Uterus (tissue), 4 donors: ENCODE data around the gene KRT75. TPM values are rescaled to one million over a fixed set of nuclear protein-coding genes. Genes with fewer than 3 reads are reported as not detected.

Source experiments
- DNase-seq, 2 donors: peaks; one replicate each; pipeline ENCODE4 v3.0.0-alpha.2; 2019 to 2020
- H3K27ac ChIP-seq, 2 donors: fragments of 200-600 bp; sonication (generic); 1 replicate in 1 of 2; 2 replicates in 1 of 2; pipeline ENCODE4 v1.5.1; 2016 to 2018
- H3K27me3 ChIP-seq, 2 donors: fragments of 200-600 bp; sonication (generic); one replicate each; pipeline ENCODE4 v1.5.1; 2018 to 2019; ENCODE audit warnings: control low read depth in 1 of 2
- H3K36me3 ChIP-seq, 2 donors: fragments of 200-600 bp; sonication (generic); one replicate each; pipeline ENCODE4 v1.5.1; 2019; ENCODE audit warnings: control low read depth in 1 of 2
- H3K4me1 ChIP-seq, 2 donors: fragments of 200-600 bp; sonication (generic); one replicate each; pipeline ENCODE4 v1.5.1; 2018 to 2019; ENCODE audit warnings: control low read depth in 1 of 2
- H3K4me3 ChIP-seq, 2 donors: fragments of 200-600 bp; sonication (generic); 1 replicate in 1 of 2; 2 replicates in 1 of 2; pipeline ENCODE4 v1.5.1; 2018 to 2019; ENCODE audit warnings: mild to moderate bottlenecking in 1 of 2
- H3K9me3 ChIP-seq, 2 donors: fragments of 200-600 bp; sonication (generic); one replicate each; pipeline ENCODE4 v1.5.1; 2019; ENCODE audit warnings: control low read depth in 1 of 2
- CTCF ChIP-seq, 4 experiments: fragments of 200-600 bp in 2 of 4; fragments of 450-650 bp in 2 of 4; sonication (generic) in 2 of 4; IDR thresholded peaks; one replicate each; pipeline ENCODE4 v1.5.1; 2016 to 2019; ENCODE audit warnings: antibody characterized with exemption in 4 of 4, mild to moderate bottlenecking in 2 of 4, moderate library complexity in 1 of 4
- POLR2A ChIP-seq, 2 donors: fragments of 450-650 bp; IDR thresholded peaks; one replicate each; pipeline ENCODE4 v1.6.1; 2016; ENCODE audit warnings: antibody characterized with exemption in 2 of 2, mild to moderate bottlenecking in 1 of 2, moderate library complexity in 1 of 2
- intact Hi-C: fragments of 100-400 bp; cut with DNase I; formaldehyde crosslinking; loops from one replicate; pipeline ENCODE4 v1.15.1; 2023; ENCODE audit warnings: low total_unique reads
- total RNA-seq, 4 donors: library from RNA; depleted of rRNA in 3 of 4; stranded (reverse); fragments of >200 nt in 3 of 4; gene quantifications; one replicate each; pipeline versions ENCODE4 v1.1.0 to v1.2.4, GENCODE V29; 2014 to 2023
- donor health status: DM: yes; HTN: yes; CAD: no.

KRT75 gene
- total RNA-seq, 4 donors from 2014 or later, result not detected

- Histone ChIP-seq H3K9me3 (no peaks in the 10 kb centered on the region), H3K4me3 (no peak overlapping the region), H3K27me3 (no peaks in the 10 kb centered on the region), H3K4me1 (no peaks in the 10 kb centered on the region), H3K36me3 (no peaks in the 10 kb centered on the region), H3K27ac (no peak overlapping the region)
- no peak for TF ChIP-seq POLR2A (IDR thresholded peaks at IDR 0.05)
- TF ChIP-seq CTCF (IDR thresholded peaks at IDR 0.05), result no peak
- intact Hi-C loops, result no loop called here
- DNase-seq, result no peak
These were observed 50.8 kb downstream of the KRT75 start for GRCh38 chr12:52383331-52383730.

GRCh38 chr12:52382854-52383253, 51.3 kb downstream of the KRT75 start:
- no peak for TF ChIP-seq POLR2A (IDR thresholded peaks at IDR 0.05)
- no peak for TF ChIP-seq CTCF (IDR thresholded peaks at IDR 0.05)
- no peak for DNase-seq
- Histone ChIP-seq H3K9me3 (no peaks in the 10 kb centered on the region), H3K4me1 (no peaks in the 10 kb centered on the region), H3K27ac (no peak overlapping the region), H3K36me3 (no peaks in the 10 kb centered on the region), H3K4me3 (no peak overlapping the region), H3K27me3 (no peaks in the 10 kb centered on the region)
- intact Hi-C loops, result no loop called here

- Histone ChIP-seq H3K9me3 (no peaks in the 10 kb centered on the region), H3K27ac (no peak overlapping the region), H3K4me1 (no peaks in the 10 kb centered on the region), H3K27me3 (no peaks in the 10 kb centered on the region), H3K4me3 (no peak overlapping the region), H3K36me3 (no peaks in the 10 kb centered on the region)
- TF ChIP-seq POLR2A (IDR thresholded peaks at IDR 0.05) (no peak), CTCF (IDR thresholded peaks at IDR 0.05) (no peak)
- no peak for DNase-seq
- intact Hi-C loops, result no loop called here
These were observed 53.0 kb downstream of the KRT75 start for GRCh38 chr12:52381206-52381605.

- Histone ChIP-seq H3K9me3 (no peaks in the 10 kb centered on the region), H3K4me3 (no peak overlapping the region), H3K4me1 (no peaks in the 10 kb centered on the region), H3K36me3 (no peaks in the 10 kb centered on the region), H3K27ac (no peak overlapping the region), H3K27me3 (no peaks in the 10 kb centered on the region)
- no peak for DNase-seq
- intact Hi-C loops, result no loop called here
- no peak for TF ChIP-seq POLR2A (IDR thresholded peaks at IDR 0.05)
- TF ChIP-seq CTCF (IDR thresholded peaks at IDR 0.05), result peak in 1 of 4 experiments; percentile 23
These were observed 53.9 kb downstream of the KRT75 start for GRCh38 chr12:52380271-52380694.

- Histone ChIP-seq H3K36me3 (no peaks in the 10 kb centered on the region), H3K4me3 (no peak overlapping the region), H3K27me3 (no peaks in the 10 kb centered on the region), H3K4me1 (no peaks in the 10 kb centered on the region), H3K27ac (no peak overlapping the region), H3K9me3 (no peaks in the 10 kb centered on the region)
- no peak for DNase-seq
- TF ChIP-seq CTCF (IDR thresholded peaks at IDR 0.05), result no peak
- TF ChIP-seq POLR2A (IDR thresholded peaks at IDR 0.05), result no peak
- intact Hi-C loops, result no loop called here
These were observed 54.6 kb downstream of the KRT75 start for GRCh38 chr12:52379536-52379935.
